Fibroblast of lung (primary cell): ENCODE data around the gene SPI1. TPM values are rescaled to one million over a fixed set of nuclear protein-coding genes. Genes with fewer than 3 reads are reported as not detected.

Source experiments
- DNase-seq, 2 donors: peaks; one replicate each; pipeline versions ENCODE4 v3.0.0 to v3.0.0-alpha.2; 2010; ENCODE audit warnings: low read depth in 2 of 2
- H2AFZ ChIP-seq: 2 replicates; pipeline ENCODE4 v1.5.1; 2012; ENCODE audit warnings: low read length, control low read depth, inconsistent platforms
- H3K27ac ChIP-seq: 2 replicates; pipeline ENCODE4 v1.5.1; 2011; ENCODE audit warnings: low read length, control low read depth; ENCODE audit not compliant: insufficient read depth
- H3K27me3 ChIP-seq: 2 replicates; pipeline ENCODE4 v1.5.1; 2011; ENCODE audit warnings: mild to moderate bottlenecking, low read length; ENCODE audit not compliant: control insufficient read depth, insufficient read depth
- H3K36me3 ChIP-seq: 2 replicates; pipeline ENCODE4 v1.5.1; 2011; ENCODE audit warnings: low read length; ENCODE audit not compliant: control insufficient read depth, insufficient read depth
- H3K4me1 ChIP-seq: 2 replicates; pipeline ENCODE4 v1.5.1; 2011; ENCODE audit warnings: low read length; ENCODE audit not compliant: control insufficient read depth, insufficient read depth; ENCODE audit errors: extremely low read depth
- H3K4me2 ChIP-seq: 2 replicates; pipeline ENCODE4 v1.5.1; 2011; ENCODE audit warnings: low read length, control low read depth; ENCODE audit not compliant: insufficient read depth; ENCODE audit errors: extremely low read depth
- H3K4me3 ChIP-seq, 4 experiments: fragments of 200-600 bp in 1 of 4; sonication (generic) in 1 of 4; replicated peaks in 1 of 4; 2 replicates each; pipeline ENCODE4 v1.5.1; 2011 to 2016; ENCODE audit warnings: low read length in 4 of 4, low read depth in 3 of 4, mild to moderate bottlenecking in 3 of 4, control low read depth in 2 of 4, inconsistent platforms in 1 of 4, mixed read lengths in 1 of 4; ENCODE audit not compliant: insufficient read depth in 1 of 4; ENCODE audit errors: control extremely low read depth in 1 of 4
- H3K79me2 ChIP-seq: 2 replicates; pipeline ENCODE4 v1.5.1; 2012; ENCODE audit warnings: mild to moderate bottlenecking, low read length, inconsistent platforms; ENCODE audit not compliant: control insufficient read depth, insufficient read depth
- H3K9ac ChIP-seq: 2 replicates; pipeline ENCODE4 v1.5.1; 2011; ENCODE audit warnings: mild to moderate bottlenecking, low read length, control low read depth; ENCODE audit not compliant: insufficient read depth
- H3K9me3 ChIP-seq: 2 replicates; pipeline ENCODE4 v1.5.1; 2012; ENCODE audit warnings: low read depth, low read length; ENCODE audit not compliant: control insufficient read depth, insufficient read depth
- H4K20me1 ChIP-seq: 2 replicates; pipeline ENCODE4 v1.5.1; 2011; ENCODE audit warnings: low read length; ENCODE audit not compliant: control insufficient read depth, insufficient read depth; ENCODE audit errors: extremely low read depth
- CTCF ChIP-seq, 2 donors: IDR thresholded peaks in 1 of 2; conservative IDR thresholded peaks in 1 of 2; 1 replicate in 1 of 2; 2 replicates in 1 of 2; pipeline ENCODE4 v1.5.1; 2011 to 2012; ENCODE audit warnings: low read length in 2 of 2, control low read depth in 1 of 2, inconsistent platforms in 1 of 2, low read depth in 1 of 2, mild to moderate bottlenecking in 1 of 2
- EZH2 ChIP-seq: IDR thresholded peaks from 2 replicates; pipeline ENCODE4 v1.5.1; 2012; ENCODE audit warnings: low read length, control low read depth, mild to moderate bottlenecking; ENCODE audit errors: missing control alignments
- polyA plus RNA-seq, 2 donors: library from polyadenylated mRNA; depleted of rRNA in 1 of 2; stranded (reverse) in 1 of 2; unstranded in 1 of 2; fragments of >200 nt; gene quantifications; 2 replicates each; pipeline ENCODE4 v1.2.1, GENCODE V29; 2011 to 2012; ENCODE audit warnings: missing spikeins in 1 of 2
- total RNA-seq: library from RNA; depleted of rRNA; stranded (reverse); fragments of >200 nt; gene quantifications from 2 replicates; pipeline ENCODE4 v1.2.1, GENCODE V29; 2014

SPI1 gene
- total and polyA plus RNA-seq, 2 donors (not counting 1 experiment from before 2014, with no cell fraction given) = not detected

GRCh38 chr11:47415091-47415854 is 36.9 kb upstream of the SPI1 start:
- no peaks in the 10 kb centered on the region for H3K27me3 ChIP-seq
- H3K79me2 ChIP-seq = peaks cover 26% of the 10 kb centered on the region
- H3K9ac ChIP-seq = peak overlapping the region; percentile 48
- TF ChIP-seq CTCF (conservative IDR thresholded peaks at IDR 0.05 in 1 of 2, IDR thresholded peaks at IDR 0.05 in 1 of 2; ENCODE audit: low read depth in 1 of 2, low read length in 2 of 2) (no peak), EZH2 (no peak)
- H3K4me2 ChIP-seq = peak overlapping the region; percentile 27
- H3K4me3 ChIP-seq = no peak overlapping the region
- peaks cover 46% of the 10 kb centered on the region for H3K4me1 ChIP-seq
- H4K20me1 ChIP-seq = no peaks in the 10 kb centered on the region
- H3K9me3 ChIP-seq = no peaks in the 10 kb centered on the region
- no peak overlapping the region for H2AFZ ChIP-seq
- H3K36me3 ChIP-seq = peaks cover 57% of the 10 kb centered on the region
- peak overlapping the region; percentile 81 for H3K27ac ChIP-seq
- DNase-seq = no peak

- H4K20me1 ChIP-seq = no peaks in the 10 kb centered on the region
- DNase-seq = no peak
- H3K27me3 ChIP-seq = no peaks in the 10 kb centered on the region
- H3K4me2 ChIP-seq = no peak overlapping the region
- peak overlapping the region; percentile 81 for H3K27ac ChIP-seq
- no peak overlapping the region for H2AFZ ChIP-seq
- peaks cover 32% of the 10 kb centered on the region for H3K79me2 ChIP-seq
- H3K4me1 ChIP-seq = peaks cover 49% of the 10 kb centered on the region
- no peak overlapping the region for H3K4me3 ChIP-seq
- peaks cover 55% of the 10 kb centered on the region for H3K36me3 ChIP-seq
- TF ChIP-seq CTCF (conservative IDR thresholded peaks at IDR 0.05 in 1 of 2, IDR thresholded peaks at IDR 0.05 in 1 of 2; ENCODE audit: low read depth in 1 of 2, low read length in 2 of 2) = no peak
- no peak for TF ChIP-seq EZH2
- H3K9ac ChIP-seq = no peak overlapping the region
- H3K9me3 ChIP-seq = no peaks in the 10 kb centered on the region
Measured at GRCh38 chr11:47414685-47415070, 36.3 kb upstream of the SPI1 start.

- Histone ChIP-seq H3K9me3 (no peaks in the 10 kb centered on the region), H3K27me3 (no peaks in the 10 kb centered on the region), H3K9ac (peak overlapping the region; percentile 40), H3K4me2 (peak overlapping the region; percentile 7), H3K27ac (peak overlapping the region; percentile 83), H3K36me3 (peaks cover 52% of the 10 kb centered on the region), H2AFZ (no peak overlapping the region), H3K4me3 (no peak overlapping the region), H4K20me1 (no peaks in the 10 kb centered on the region), H3K79me2 (peaks cover 38% of the 10 kb centered on the region), H3K4me1 (peaks cover 49% of the 10 kb centered on the region)
- DNase-seq = peak; percentile 83 to 84
- TF ChIP-seq EZH2 (no peak), CTCF (conservative IDR thresholded peaks at IDR 0.05 in 1 of 2, IDR thresholded peaks at IDR 0.05 in 1 of 2; ENCODE audit: low read depth in 1 of 2, low read length in 2 of 2) (no peak)
Measured at GRCh38 chr11:47413908-47414684, 35.7 kb upstream of the SPI1 start.
